ENCODE data around the gene CDR2. TPM values are rescaled to one million over a fixed set of nuclear protein-coding genes. Genes with fewer than 3 reads are reported as not detected.
"Not testable (repeated sequence)": the region's sequence is repeated elsewhere in the genome, so short reads cannot be mapped to it uniquely, and the experiment has no call there.

The CDR2 gene
- total RNA-seq, 1 donor from 2014 or later, result 31.1 TPM

GRCh38 chr16:22380529-22380928, 6.1 kb upstream of the CDR2 start:
- ATAC-seq (peak; percentile 72), DNase-seq (ENCODE audit: low spot score) (no peak)
- intact Hi-C loops (cut with DNase I), result no loop called here

GRCh38 chr16:22379656-22380055, 5.2 kb upstream of the CDR2 start:
- no peak for ATAC-seq
- intact Hi-C loops (cut with DNase I), result no loop called here
- DNase-seq (ENCODE audit: low spot score), result no peak

DNA sequence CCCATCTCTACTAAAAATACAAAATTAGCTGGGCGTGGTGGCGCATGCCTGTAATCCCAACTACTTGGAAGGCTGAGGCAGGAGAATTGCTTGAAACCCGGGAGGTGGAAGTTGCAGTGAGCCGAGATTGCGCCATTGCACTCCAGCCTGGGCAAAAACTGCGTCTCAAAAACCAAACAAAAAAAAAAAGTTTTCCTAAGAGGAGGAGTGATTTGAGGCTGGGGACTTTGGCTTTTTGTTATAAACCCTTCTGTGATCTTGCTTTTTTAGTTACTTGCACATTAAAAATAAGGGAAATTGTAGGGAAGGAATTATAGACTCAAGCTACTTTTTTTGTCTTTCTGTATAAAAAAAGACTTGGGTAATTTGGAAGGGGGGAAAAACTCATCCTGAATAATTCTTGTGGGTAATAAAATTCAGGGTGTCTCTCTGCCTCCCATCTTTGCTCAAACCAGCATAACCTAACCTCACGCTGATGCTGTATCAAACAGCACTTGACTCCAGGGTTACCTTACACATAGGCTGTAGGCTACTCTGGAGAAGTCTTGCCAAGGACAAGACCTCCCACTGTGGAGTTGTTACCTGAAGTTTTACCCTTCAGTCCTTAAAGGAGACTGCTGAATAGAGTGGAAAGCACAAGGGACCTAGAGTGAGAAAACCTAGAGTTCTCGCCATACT, 1.7 kb upstream of the CDR2 start:
- intact Hi-C loops (cut with DNase I), result no loop called here
- DNase-seq (ENCODE audit: low spot score) (no peak), ATAC-seq (no peak)

GRCh38 chr16:22375117-22375962, 921 bp upstream of the CDR2 start:
- ATAC-seq (no peak), DNase-seq (ENCODE audit: low spot score) (no peak)
- intact Hi-C loops (cut with DNase I), result no loop called here

DNA sequence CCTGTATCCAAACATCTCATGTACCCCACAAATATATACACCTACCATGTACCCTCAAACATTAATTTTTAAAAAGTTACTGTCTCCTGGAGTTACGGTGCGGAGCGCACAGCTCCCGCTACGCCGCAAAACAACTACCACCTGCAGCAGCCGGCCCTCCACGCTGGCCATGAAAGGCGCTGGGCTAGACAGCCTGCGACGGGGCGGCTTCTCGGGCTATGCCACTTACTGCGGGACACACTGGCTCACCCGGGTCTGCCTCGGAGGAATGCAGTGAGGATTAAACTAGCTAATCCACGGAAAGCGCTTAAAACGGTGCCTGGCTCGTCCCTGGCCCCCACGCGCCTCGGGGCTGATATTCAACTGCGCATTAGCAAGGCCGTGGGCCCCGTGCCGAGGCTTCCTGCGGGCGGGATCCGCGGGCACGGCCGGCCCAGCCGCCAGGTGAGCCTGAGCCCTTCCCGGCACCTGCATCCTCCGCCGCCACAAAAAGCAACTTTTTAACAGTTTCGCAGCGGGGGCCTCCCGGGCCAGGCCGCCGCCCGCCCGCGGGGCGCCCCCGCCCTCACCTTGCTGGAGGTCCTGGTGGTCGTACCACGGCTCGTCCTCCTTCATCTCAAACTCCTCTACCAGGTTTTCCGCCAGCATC, 633 bp downstream of the CDR2 start:
- intact Hi-C loops (cut with DNase I), result no loop called here
- DNase-seq (ENCODE audit: low spot score) (peak; percentile 72), ATAC-seq (peak; percentile 4)

- no peak for DNase-seq (ENCODE audit: low spot score)
- ATAC-seq, result no peak
- intact Hi-C loops (cut with DNase I), result no loop called here
Measured at GRCh38 chr16:22372882-22373661, 1.3 kb downstream of the CDR2 start.

DNA sequence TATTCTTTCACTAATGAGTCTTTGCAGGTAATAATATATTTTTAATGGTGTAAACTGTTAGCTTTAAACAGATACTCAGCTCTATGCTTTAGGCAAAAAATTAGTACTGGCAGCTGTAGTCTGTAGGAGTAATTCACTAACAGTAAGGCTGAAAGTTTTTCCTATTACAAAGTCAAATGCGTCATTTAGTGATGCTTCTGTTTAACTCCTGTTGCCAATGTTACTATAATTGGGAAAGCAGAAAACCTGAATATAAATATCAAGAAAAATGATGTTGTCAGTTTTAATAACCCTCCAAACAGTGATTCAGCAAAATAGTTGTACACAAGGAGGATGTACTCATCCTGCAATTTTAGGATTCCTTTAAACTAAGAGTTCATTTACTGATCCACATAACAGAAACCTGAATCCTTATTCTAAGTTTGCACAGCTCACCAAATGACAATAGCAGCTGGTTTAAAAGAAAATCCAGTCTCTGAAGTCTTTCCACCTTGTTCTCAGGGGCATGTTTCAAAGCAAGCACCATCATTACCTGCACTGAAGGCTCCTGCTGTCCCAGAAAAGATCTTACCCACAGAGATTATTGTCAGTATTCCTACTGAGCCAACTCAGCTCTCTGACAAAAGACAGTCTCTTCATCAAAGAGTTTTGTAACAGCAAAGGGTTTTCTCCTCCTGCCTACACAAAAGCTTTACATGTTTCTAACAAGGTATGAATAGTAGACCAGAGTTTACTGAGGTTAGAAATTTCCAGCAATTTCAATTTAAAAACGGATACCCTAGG, 4.2 kb downstream of the CDR2 start:
- ATAC-seq (no peak), DNase-seq (ENCODE audit: low spot score) (no peak)
- intact Hi-C loops (cut with DNase I), result no loop called here

- intact Hi-C loops (cut with DNase I), result no loop called here
- DNase-seq (ENCODE audit: low spot score) (no peak), ATAC-seq (no peak)
Measured at GRCh38 chr16:22369221-22369811, 5.1 kb downstream of the CDR2 start.

DNA sequence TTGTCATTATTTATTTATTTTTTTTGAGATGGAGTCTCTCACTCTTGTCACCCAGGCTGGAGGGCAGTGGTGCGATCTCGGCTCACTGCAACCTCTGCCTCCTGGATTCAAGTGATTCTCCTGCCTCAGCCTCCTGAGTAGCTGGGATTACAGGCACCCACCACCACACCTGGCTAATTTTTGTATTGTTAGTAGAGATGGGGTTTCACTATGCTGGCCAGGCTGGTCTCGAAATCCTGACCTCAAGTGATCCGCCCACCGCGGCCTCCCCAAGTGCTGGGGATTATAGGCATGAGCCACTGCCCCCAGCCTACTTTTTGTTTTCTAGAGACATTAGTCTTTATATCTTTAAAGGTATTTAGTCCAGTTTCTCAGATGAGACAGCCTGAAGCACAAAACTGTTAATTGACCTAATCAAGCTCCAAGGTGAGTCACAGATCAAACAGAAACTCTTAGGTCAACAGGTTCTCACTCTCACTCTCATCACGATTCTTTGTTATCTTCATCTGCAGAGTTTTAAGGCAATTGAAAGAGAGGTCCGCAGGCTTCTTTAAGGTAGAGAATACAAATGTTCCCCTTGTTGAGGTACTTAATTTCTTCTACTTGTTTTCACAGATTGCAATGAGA, 6.1 kb downstream of the CDR2 start:
- ATAC-seq; DNase-seq (ENCODE audit: low spot score); intact Hi-C loops (cut with DNase I): not testable (repeated sequence)

DNA sequence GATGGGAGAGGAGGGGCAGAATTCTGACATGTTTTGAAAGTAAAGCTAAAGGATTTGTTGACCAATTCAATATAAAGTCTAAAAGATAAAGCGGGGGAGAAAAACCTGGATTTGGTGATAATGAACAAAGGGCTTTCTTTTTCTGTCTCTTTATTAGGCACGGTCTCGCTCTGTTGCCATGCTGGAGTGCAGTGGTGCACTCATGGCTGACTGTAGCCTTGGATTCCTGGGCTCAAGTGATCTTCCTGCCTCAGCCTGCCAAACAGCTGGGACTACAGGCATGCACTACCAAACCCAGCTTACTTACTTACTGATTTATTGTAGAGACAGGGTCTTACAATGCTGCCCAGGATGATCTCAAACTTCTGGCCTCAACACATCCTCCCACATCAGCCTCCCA, 7.5 kb downstream of the CDR2 start:
- intact Hi-C loops (cut with DNase I), result no loop called here
- ATAC-seq (no peak), DNase-seq (ENCODE audit: low spot score) (no peak)

- intact Hi-C loops (cut with DNase I), result no loop called here
- ATAC-seq (no peak), DNase-seq (ENCODE audit: low spot score) (no peak)
Measured at GRCh38 chr16:22366371-22366770, 8.0 kb downstream of the CDR2 start.

DNA sequence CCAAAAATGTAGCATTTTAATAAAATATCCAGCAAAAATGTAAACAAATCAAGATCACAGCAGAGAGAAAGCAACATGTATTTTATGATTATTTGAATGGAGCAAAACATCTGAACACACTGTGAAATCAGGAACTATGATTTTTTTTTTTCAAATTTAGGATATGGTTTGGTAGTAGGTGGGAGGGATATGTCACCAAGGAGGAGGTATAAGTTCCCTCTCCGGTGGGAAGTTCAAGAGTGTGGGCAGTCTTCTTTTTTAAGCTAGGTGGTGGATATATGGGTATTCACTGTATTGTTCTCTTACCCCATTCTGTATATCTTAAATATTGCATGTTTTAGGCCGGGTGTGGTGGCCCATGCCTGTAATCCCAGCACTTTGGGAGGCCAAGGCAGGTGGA, 10.2 kb downstream of the CDR2 start:
- ATAC-seq (no peak), DNase-seq (ENCODE audit: low spot score) (no peak)
- intact Hi-C loops (cut with DNase I), result no loop called here

- no peak for ATAC-seq
- intact Hi-C loops (cut with DNase I), result no loop called here
- no peak for DNase-seq (ENCODE audit: low spot score)
Measured at GRCh38 chr16:22360963-22361659, 13.3 kb downstream of the CDR2 start.

GRCh38 chr16:22359679-22360078, 14.7 kb downstream of the CDR2 start:
- DNase-seq (ENCODE audit: low spot score) (no peak), ATAC-seq (no peak)
- intact Hi-C loops (cut with DNase I), result no loop called here

DNA sequence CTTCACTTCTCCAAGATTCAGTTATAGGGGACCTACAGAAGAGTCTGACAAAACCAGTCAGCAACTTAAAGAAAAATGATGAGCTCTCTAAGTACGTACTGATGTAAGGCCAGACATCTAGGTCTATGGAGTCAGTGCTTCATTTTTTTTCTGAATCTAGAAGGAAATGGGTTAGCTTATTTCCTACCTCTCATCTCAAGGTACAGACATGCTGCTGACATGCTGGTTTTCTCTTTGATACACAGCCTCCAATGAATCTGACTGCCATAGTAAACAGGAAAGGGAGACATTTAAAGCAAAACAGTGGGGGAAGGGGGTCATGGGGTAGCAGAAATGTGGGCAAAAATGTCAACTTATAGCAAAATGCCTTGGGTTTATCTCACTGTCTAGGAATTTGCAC, 16.4 kb downstream of the CDR2 start:
- intact Hi-C loops (cut with DNase I), result no loop called here
- no peak for ATAC-seq
- no peak for DNase-seq (ENCODE audit: low spot score)

GRCh38 chr16:22357635-22357971, 16.8 kb downstream of the CDR2 start:
- DNase-seq (ENCODE audit: low spot score), result no peak
- intact Hi-C loops (cut with DNase I), result no loop called here
- no peak for ATAC-seq

DNA sequence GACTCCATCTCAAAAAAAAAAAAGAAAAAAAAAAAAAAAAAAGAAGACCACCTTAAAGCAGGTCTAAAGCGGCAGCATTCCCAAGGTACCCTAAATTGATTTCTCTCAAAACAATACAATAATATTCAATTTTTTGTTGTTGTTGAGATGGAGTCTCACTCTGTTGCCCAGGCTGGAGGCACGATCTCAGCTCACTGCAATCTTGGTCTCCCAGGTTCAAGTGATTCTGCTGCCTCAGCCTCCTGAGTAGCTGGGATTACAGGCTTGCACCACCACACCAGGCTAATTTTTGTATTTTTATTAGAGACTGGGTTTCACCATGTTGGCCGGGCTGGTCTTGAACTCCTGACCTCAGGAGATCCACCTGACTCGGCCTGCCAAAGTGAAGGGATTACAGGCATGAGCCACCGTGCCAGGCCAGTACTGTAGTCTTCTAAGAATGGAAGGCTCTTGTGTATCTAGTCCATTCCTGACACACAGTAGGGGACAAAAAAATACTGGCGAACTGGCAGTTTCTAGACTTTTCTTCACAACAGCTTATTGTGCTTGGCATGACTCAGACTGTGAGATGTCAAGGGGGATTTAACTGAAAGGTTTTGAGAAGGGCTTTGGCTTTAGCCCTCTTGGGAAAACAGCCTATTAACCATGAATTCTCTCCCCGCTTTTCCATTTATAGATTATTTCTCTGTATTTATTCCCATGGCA, 17.3 kb downstream of the CDR2 start:
- DNase-seq (ENCODE audit: low spot score) (no peak), ATAC-seq (no peak)
- intact Hi-C loops (cut with DNase I), result no loop called here

Data from sciatic nerve (tissue), 2 donors.